GM10248 (cell line): ENCODE data around the gene CSNK1G1.

ENCODE experiments used
- CTCF ChIA-PET: fragments of 300-600 bp; sonication (Branson Sonifier 250); formaldehyde crosslinking; extraction: SDS; loops from one replicate; lab custom pipeline; 2021; ENCODE audit warnings: antibody characterized with exemption; lab: Yijun Ruan, JAX
- POLR2A ChIA-PET: fragments of 350-650 bp; sonication (Branson Sonifier 250); formaldehyde crosslinking; extraction: SDS; loops from one replicate; lab custom pipeline; 2020; ENCODE audit warnings: antibody characterized with exemption; lab: Yijun Ruan, JAX
- DNase-seq: peaks from one replicate; pipeline ENCODE4 v3.0.0; 2012; ENCODE audit errors: extremely low spot score
- TF ChIP-seq, protein P1 (sequence below): IDR thresholded peaks from 2 replicates; pipeline ENCODE4 v1.5.1; 2012; ENCODE audit warnings: mild to moderate bottlenecking, low read depth; ENCODE audit errors: extremely low read depth, missing control alignments, control extremely low read depth

Gene CSNK1G1

DNA sequence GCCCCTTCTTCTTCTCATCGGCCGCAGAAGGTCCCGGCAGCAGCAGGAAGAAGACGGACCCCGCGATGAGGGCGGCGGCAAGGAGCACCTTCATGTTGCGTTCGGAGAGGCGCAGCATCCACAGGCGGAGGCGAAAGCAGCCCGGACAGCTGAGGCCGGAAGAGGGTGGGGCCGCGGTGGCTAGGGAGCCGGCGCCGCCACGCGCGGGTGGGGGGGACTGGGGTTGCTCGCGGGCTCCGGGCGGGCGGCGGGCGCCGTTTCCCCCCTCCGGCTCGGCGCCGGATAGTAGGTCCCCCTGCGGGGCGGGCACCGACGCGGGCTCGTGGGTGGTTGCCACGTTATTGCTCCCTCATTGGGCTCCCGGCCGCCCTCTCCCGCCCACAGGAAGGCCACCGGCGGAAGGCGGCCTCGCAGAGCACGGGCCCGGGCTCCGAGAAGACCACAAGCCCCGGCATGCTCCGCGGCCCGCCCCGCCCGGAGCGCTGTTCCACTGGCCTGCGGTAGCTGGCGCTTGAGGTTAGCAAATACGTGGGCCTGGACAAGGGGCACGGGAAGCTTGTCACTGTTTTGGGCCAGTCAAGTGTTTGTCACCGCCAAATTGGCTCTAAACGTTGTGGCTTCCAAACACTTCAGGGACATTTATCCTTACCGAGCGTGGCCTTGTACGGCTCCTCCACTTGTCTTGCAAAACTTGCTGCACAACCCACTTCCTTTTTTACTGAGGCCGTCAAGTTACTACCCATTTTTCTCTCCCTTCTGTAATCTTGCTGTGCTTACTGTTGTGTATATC lies 192.9 kb downstream of the CSNK1G1 start, which contains the start of gene PPIB:
Gene PPIB, minus strand, starts transcription at position 154 of the 790 bp plus-strand sequence. Its CDS starts 36 bp downstream, at position 118.
- peak; percentile 96 for DNase-seq
- ChIA-PET CTCF (interaction anchor here (0.9 to 5.3 kb wide), 11 partner anchors 10 to 490 kb away, joined by 3 to 44 read pairs (median 3); partner anchors contain the start of gene SNX22), POLR2A (interaction anchor here (0.6 to 0.7 kb wide), 5 partner anchors 16 to 1354 kb away, joined by 3 to 9 read pairs (median 3); no protein-coding TSS in a partner anchor)
- TF ChIP-seq, protein P1, sequence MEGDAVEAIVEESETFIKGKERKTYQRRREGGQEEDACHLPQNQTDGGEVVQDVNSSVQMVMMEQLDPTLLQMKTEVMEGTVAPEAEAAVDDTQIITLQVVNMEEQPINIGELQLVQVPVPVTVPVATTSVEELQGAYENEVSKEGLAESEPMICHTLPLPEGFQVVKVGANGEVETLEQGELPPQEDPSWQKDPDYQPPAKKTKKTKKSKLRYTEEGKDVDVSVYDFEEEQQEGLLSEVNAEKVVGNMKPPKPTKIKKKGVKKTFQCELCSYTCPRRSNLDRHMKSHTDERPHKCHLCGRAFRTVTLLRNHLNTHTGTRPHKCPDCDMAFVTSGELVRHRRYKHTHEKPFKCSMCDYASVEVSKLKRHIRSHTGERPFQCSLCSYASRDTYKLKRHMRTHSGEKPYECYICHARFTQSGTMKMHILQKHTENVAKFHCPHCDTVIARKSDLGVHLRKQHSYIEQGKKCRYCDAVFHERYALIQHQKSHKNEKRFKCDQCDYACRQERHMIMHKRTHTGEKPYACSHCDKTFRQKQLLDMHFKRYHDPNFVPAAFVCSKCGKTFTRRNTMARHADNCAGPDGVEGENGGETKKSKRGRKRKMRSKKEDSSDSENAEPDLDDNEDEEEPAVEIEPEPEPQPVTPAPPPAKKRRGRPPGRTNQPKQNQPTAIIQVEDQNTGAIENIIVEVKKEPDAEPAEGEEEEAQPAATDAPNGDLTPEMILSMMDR: peak; percentile 48

DNA sequence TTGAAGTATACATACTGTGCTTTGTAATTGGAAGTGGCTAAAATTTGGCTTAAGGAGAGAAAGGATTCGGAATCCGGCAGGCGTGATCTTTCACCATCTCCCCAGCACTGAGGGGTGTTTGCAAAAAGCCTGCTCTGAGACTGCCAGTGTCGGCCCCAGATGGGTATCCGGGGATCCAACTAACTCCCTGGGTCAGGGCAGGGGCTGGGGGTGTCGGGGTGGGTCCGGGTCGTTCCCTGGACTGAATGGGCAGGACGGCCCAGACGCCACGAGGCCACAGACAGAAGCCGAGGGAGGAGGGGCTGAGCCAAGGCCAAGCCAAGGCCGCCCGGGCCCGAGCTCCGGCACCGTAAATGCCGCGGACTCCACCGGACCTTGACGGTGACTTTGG lies 193.5 kb downstream of the CSNK1G1 start:
- ChIA-PET POLR2A (interaction anchor here (0.6 to 0.7 kb wide), 2 partner anchors 9 to 324 kb away, joined by 3 to 4 read pairs; no protein-coding TSS in a partner anchor), CTCF (interaction anchor here (1.1 to 5.3 kb wide), 5 partner anchors 10 to 482 kb away, joined by 3 to 44 read pairs (median 5); partner anchors contain the start of gene SNX22)
- DNase-seq: no peak
- TF ChIP-seq, protein P1: no peak

DNA sequence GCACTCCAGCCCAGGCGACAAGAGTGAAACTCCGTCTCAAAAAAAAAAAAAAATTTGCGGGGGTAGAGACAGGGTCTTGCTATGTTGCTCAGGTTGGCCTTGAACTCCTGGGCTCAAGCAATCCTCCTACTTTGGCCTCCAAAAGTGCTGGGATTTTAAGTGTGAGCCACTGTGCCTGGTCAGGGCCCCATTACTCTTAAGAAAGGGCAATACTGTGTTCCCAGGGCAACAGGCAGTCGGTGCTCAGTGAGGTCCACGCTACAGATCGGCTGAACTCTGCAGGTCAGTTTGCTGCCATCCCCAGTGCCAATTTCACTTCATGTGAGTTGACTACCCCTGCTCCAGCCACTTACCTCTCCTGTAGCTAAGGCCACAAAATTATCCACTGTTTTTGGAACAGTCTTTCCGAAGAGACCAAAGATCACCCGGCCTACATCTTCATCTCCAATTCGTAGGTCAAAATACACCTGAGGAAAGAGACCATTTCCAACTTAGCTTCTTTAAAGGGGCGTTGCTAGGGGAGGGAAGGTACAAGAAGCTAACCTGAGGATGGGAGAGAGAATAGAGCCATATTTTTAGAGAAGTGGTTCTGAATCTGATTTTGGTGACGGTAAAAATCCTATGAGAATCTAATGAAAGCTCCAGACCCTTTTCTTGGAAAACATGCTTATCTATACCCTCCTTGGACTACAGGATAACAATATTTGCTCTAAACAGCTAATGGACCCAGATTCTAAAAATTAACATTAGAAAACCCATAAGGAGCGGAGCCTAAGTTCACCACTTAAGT lies 194.1 kb downstream of the CSNK1G1 start:
- POLR2A ChIA-PET: interaction anchor here (0.7 kb wide), 1 partner anchor 9 kb away, joined by 3 read pairs; no protein-coding TSS in a partner anchor
- DNase-seq: no peak
- CTCF ChIA-PET: interaction anchor here (1.6 to 5.3 kb wide), 2 partner anchors 9 to 20 kb away, joined by 5 to 44 read pairs; partner anchors contain the start of gene SNX22
- TF ChIP-seq, protein P1: no peak

DNA sequence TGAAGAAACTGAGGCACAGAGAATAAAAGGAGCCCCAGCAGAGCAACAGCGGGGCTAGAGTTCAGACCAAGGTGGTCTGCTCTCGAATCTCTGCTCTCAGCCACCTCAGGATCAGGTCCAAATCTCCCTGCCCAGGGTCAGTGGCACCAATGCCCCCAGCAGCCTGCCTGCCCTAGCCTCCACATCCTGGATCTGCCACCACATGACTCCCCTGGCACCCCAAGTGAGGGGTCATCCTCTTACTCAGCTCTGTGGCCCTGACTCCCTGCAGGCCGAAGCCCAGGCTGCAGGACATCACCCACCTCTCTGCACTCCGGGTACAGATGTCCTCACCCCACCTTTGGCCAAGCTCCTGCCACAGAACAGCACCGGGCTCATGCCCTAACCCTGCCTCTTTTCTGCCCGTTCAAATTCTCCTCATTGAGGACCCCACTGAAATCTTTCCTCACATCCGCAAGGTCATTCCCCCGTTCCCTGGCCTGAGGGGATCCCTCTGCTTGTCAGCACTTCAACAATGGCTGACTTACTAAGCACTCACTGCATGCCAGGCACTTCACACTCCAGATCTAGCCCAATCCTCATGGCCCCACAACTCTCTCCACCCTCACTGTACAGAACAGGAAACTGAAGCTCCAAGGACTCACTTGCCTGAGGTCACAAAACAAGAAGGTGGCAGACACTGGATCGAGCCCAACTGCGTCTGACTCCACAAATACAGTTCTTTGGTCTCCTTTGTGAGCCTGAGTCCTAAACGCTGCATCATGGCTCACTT lies 197.4 kb downstream of the CSNK1G1 start:
- TF ChIP-seq, protein P1: no peak
- ChIA-PET POLR2A (interaction anchor here (0.6 kb wide), 2 partner anchors 115 to 892 kb away, joined by 3 to 6 read pairs; no protein-coding TSS in a partner anchor), CTCF (interaction anchor here (1.6 kb wide), 1 partner anchor 10 kb away, joined by 4 read pairs; no protein-coding TSS in a partner anchor)
- no peak for DNase-seq

DNA sequence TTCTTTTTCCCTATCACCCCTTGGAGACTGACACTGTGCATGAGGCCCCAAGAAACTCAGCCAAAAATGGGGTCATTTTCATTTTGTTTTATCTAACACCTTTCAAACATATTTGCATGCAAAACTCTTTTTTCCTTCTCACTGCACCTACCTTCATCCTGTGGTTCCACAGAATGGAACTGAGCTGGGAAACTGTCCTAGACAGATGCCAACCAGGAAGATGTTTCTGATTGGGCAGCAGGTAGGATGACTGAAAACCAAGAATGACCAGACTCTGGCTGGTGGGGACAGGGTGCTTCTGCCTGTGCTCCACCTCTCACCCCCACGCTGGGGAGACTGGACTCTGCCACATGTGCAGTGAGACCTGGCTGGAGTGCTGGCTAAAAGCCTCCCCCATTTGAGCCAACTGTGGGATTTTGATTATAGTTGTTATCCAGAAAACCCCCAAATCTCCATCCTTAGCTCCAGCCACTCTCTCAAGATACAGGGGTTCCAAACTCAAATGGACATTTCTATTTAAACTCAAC lies 198.3 kb downstream of the CSNK1G1 start:
- POLR2A ChIA-PET: interaction anchor here (0.8 to 1.3 kb wide), 2 partner anchors 12 to 213 kb away, joined by 3 to 4 read pairs; no protein-coding TSS in a partner anchor
- CTCF ChIA-PET: interaction anchor here (1.4 to 1.6 kb wide), 2 partner anchors 9 to 88 kb away, joined by 3 to 4 read pairs; no protein-coding TSS in a partner anchor
- TF ChIP-seq, protein P1: no peak
- DNase-seq: no peak
